Measurements from ENCODE around the gene PCDH12. TPM values are rescaled to one million over a fixed set of nuclear protein-coding genes. Genes with fewer than 3 reads are reported as not detected.

The PCDH12 gene
- total RNA-seq, 1 experiment from 2014 or later = 0.02 TPM

GRCh38 chr5:141941307-141941706 lies 16.7 kb downstream of the PCDH12 start:
- H3K27ac ChIP-seq (ENCODE audit: low read depth, low read length) = peak overlapping the region; percentile 53
- ChIA-PET CTCF (interaction anchor here (0.8 to 3.6 kb wide), 4 partner anchors 20 to 62 kb away, joined by 3 to 19 read pairs (median 4); partner anchors contain the start of gene RNF14), RAD21 (ENCODE audit: low non-redundant PET in 1 of 2, low total read pairs in 2 of 2, uncharacterized antibody in 2 of 2, unreplicated experiment in 2 of 2) (interaction anchor here in 1 of 2 experiments (0.9 kb wide), 1 partner anchor 250 kb away, joined by 3 read pairs; no protein-coding TSS in a partner anchor), POLR2A (interaction anchor here (0.9 kb wide), 1 partner anchor 18 kb away, joined by 6 read pairs; the partner anchor contains the start of gene DELE1)
- intact Hi-C loops (cut with micrococcal nuclease) = no loop called here
- peaks cover 18% of the 10 kb centered on the region in 2 experiments for H3K36me3 ChIP-seq (ENCODE audit: control insufficient read depth in 1 of 2, insufficient read depth in 2 of 2, low read length in 2 of 2)
- peak overlapping the region; percentile 39 for H3K4me2 ChIP-seq (ENCODE audit: low read length)
- DNase-seq (ENCODE audit: low read depth, low spot score) (no peak), ATAC-seq (peak; percentile 68)
- H3K4me3 ChIP-seq (replicated peaks in 1 of 2; ENCODE audit: low read depth in 1 of 2, low read length in 2 of 2) = 0 out of 4 replicates have a peak overlapping the region, but pooled peaks of 1 of the 2 experiments have one; percentile 6
- no peaks in the 10 kb centered on the region for H3K79me2 ChIP-seq (ENCODE audit: insufficient read depth, low read length)
- no TSS peak for BruUV-seq (replicated peaks)
- TF ChIP-seq SIN3A (IDR thresholded peaks at IDR 0.05; ENCODE audit: low read depth) = no peak
- no peak for TF ChIP-seq EGR1 (IDR thresholded peaks at IDR 0.05; ENCODE audit: low read depth)
- no peak for TF ChIP-seq CEBPB (IDR thresholded peaks at IDR 0.05; ENCODE audit: low read depth)
- TF ChIP-seq SP1 (IDR thresholded peaks at IDR 0.05; ENCODE audit: low read depth) = 0 out of 2 replicates have a peak, but pooled peaks have one; percentile 23
- peak; percentile 51 for TF ChIP-seq JUND (IDR thresholded peaks at IDR 0.05)
- TF ChIP-seq YY1 (IDR thresholded peaks at IDR 0.05; ENCODE audit: extremely low read depth, insufficient replicate concordance, low read depth, low read length) = no peak
- TF ChIP-seq, protein P1, sequence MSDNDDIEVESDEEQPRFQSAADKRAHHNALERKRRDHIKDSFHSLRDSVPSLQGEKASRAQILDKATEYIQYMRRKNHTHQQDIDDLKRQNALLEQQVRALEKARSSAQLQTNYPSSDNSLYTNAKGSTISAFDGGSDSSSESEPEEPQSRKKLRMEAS (IDR thresholded peaks at IDR 0.05) = no peak
- TF ChIP-seq, protein P2, sequence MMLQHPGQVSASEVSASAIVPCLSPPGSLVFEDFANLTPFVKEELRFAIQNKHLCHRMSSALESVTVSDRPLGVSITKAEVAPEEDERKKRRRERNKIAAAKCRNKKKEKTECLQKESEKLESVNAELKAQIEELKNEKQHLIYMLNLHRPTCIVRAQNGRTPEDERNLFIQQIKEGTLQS (IDR thresholded peaks at IDR 0.05) = no peak
- no peaks in the 10 kb centered on the region for H3K9me3 ChIP-seq (ENCODE audit: control insufficient read depth in 1 of 2, insufficient read depth in 1 of 2, low read depth in 1 of 2, low read length in 2 of 2)
- H4K20me1 ChIP-seq (ENCODE audit: insufficient read depth) = no peaks in the 10 kb centered on the region
- H3K9ac ChIP-seq (ENCODE audit: low read length) = no peak overlapping the region
- H3K27me3 ChIP-seq (ENCODE audit: insufficient read depth, low read length) = no peaks in the 10 kb centered on the region
- no peaks in the 10 kb centered on the region for H3K9me2 ChIP-seq (ENCODE audit: insufficient read depth)
- H2AFZ ChIP-seq (ENCODE audit: low read depth, low read length, poor library complexity, severe bottlenecking) = no peak overlapping the region
- H3K4me1 ChIP-seq (ENCODE audit: control insufficient read depth in 1 of 2, insufficient read depth in 2 of 2, low read length in 2 of 2) = peaks cover 5 to 17% of the 10 kb centered on the region in 2 experiments; a peak in 3 of 4 replicates

GRCh38 chr5:141940695-141941271 lies 17.2 kb downstream of the PCDH12 start:
- DNase-seq (ENCODE audit: low read depth, low spot score) = no peak

More at GRCh38 chr5:141940695-141941271, 17.2 kb downstream of the PCDH12 start:
- Histone ChIP-seq H2AFZ (ENCODE audit: low read depth, low read length, poor library complexity, severe bottlenecking) (no peak overlapping the region), H3K4me3 (replicated peaks in 1 of 2; ENCODE audit: low read depth in 1 of 2, low read length in 2 of 2) (peak overlapping the region in 1 of 2 experiments; percentile 6; a peak in 1 of 4 replicates), H3K4me2 (ENCODE audit: low read length) (peak overlapping the region; percentile 39), H3K9ac (ENCODE audit: low read length) (no peak overlapping the region), H3K79me2 (ENCODE audit: insufficient read depth, low read length) (no peaks in the 10 kb centered on the region), H3K9me2 (ENCODE audit: insufficient read depth) (no peaks in the 10 kb centered on the region), H3K27me3 (ENCODE audit: insufficient read depth, low read length) (no peaks in the 10 kb centered on the region), H3K4me1 (ENCODE audit: control insufficient read depth in 1 of 2, insufficient read depth in 2 of 2, low read length in 2 of 2) (peaks cover 5 to 17% of the 10 kb centered on the region in 2 experiments; a peak in 3 of 4 replicates), H3K9me3 (ENCODE audit: control insufficient read depth in 1 of 2, insufficient read depth in 1 of 2, low read depth in 1 of 2, low read length in 2 of 2) (no peaks in the 10 kb centered on the region), H3K27ac (ENCODE audit: low read depth, low read length) (peak overlapping the region; percentile 53), H3K36me3 (ENCODE audit: control insufficient read depth in 1 of 2, insufficient read depth in 2 of 2, low read length in 2 of 2) (peaks cover 18 to 23% of the 10 kb centered on the region in 2 experiments), H4K20me1 (ENCODE audit: insufficient read depth) (no peaks in the 10 kb centered on the region)
- ATAC-seq = peak; percentile 76
- BruUV-seq (replicated peaks) = no TSS peak
- POLR2A ChIA-PET = interaction anchor here (0.9 kb wide), 1 partner anchor 17 kb away, joined by 6 read pairs; the partner anchor contains the start of gene DELE1
- RAD21 ChIA-PET (ENCODE audit: low non-redundant PET in 1 of 2, low total read pairs in 2 of 2, uncharacterized antibody in 2 of 2, unreplicated experiment in 2 of 2) = interaction anchor here in 1 of 2 experiments (0.9 kb wide), 1 partner anchor 249 kb away, joined by 3 read pairs; no protein-coding TSS in a partner anchor
- TF ChIP-seq, protein P3, sequence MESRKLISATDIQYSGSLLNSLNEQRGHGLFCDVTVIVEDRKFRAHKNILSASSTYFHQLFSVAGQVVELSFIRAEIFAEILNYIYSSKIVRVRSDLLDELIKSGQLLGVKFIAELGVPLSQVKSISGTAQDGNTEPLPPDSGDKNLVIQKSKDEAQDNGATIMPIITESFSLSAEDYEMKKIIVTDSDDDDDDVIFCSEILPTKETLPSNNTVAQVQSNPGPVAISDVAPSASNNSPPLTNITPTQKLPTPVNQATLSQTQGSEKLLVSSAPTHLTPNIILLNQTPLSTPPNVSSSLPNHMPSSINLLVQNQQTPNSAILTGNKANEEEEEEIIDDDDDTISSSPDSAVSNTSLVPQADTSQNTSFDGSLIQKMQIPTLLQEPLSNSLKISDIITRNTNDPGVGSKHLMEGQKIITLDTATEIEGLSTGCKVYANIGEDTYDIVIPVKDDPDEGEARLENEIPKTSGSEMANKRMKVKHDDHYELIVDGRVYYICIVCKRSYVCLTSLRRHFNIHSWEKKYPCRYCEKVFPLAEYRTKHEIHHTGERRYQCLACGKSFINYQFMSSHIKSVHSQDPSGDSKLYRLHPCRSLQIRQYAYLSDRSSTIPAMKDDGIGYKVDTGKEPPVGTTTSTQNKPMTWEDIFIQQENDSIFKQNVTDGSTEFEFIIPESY (IDR thresholded peaks at IDR 0.05; ENCODE audit: extremely low read depth, insufficient replicate concordance, low read length) = no peak
- peak in 2 of 3 experiments; percentile 17; a peak in 1 of 6 replicates for TF ChIP-seq CTCF (IDR thresholded peaks at IDR 0.05 in 2 of 3, conservative IDR thresholded peaks at IDR 0.05 in 1 of 3; ENCODE audit: borderline replicate concordance in 1 of 3, insufficient read depth in 1 of 3, low read depth in 2 of 3, low read length in 2 of 3)
- no peak for TF ChIP-seq ZNF274 (IDR thresholded peaks at IDR 0.05; ENCODE audit: low read depth, low read length)
- TF ChIP-seq POLR2AphosphoS5 (IDR thresholded peaks at IDR 0.05; ENCODE audit: low read depth, low read length) = no peak
- TF ChIP-seq, protein P1 (IDR thresholded peaks at IDR 0.05) = no peak
- TF ChIP-seq FOSL1 (IDR thresholded peaks at IDR 0.05; ENCODE audit: low read depth) = no peak
- CTCF ChIA-PET = interaction anchor here (0.8 to 3.6 kb wide), 5 partner anchors 17 to 62 kb away, joined by 3 to 19 read pairs (median 5); partner anchors contain the start of genes DELE1 and RNF14
- intact Hi-C loops (cut with micrococcal nuclease) = no loop called here

All from HCT116 (cell line).